ENCODE results near the gene VCP. TPM values are rescaled to one million over a fixed set of nuclear protein-coding genes. Genes with fewer than 3 reads are reported as not detected.
"Not testable (repeated sequence)": the region's sequence is repeated elsewhere in the genome, so short reads cannot be mapped to it uniquely, and the experiment has no call there.

Gene VCP
- polyA plus RNA-seq, 3 donors, result 270 to 279 (median 279) TPM

GRCh38 chr9:35027374-35027773, 45.1 kb downstream of the VCP start:
- no peak for DNase-seq (ENCODE audit: low read depth in 3 of 3, low spot score in 2 of 3)

- no peak for DNase-seq (ENCODE audit: low read depth in 3 of 3, low spot score in 2 of 3)
Measured at GRCh38 chr9:35026671-35027070, 45.8 kb downstream of the VCP start.

GRCh38 chr9:35023443-35023842, 49.0 kb downstream of the VCP start:
- not testable (repeated sequence) for DNase-seq (ENCODE audit: low read depth in 3 of 3, low spot score in 2 of 3)

- DNase-seq (ENCODE audit: low read depth in 3 of 3, low spot score in 2 of 3), result no peak
Measured at GRCh38 chr9:35014517-35014916, 57.9 kb downstream of the VCP start.

GRCh38 chr9:35010351-35010958, 62.0 kb downstream of the VCP start:
- no peak for DNase-seq (ENCODE audit: low read depth in 3 of 3, low spot score in 2 of 3)

Other genes starting within 250 kb of the VCP start
- gene PHF24, start 114.3 kb downstream of the VCP start, polyA plus RNA-seq (ENCODE audit: insufficient read length in 3 of 3), result under 1 TPM; 0.17 to 0.21 (median 0.19) TPM
- gene DNAJB5, start 82.9 kb downstream of the VCP start, polyA plus RNA-seq (ENCODE audit: insufficient read length in 3 of 3), result 10 to 100 TPM; 10.3 to 11.7 (median 10.8) TPM
- 10 to 100 TPM; 41.3 to 44.6 (median 42.1) TPM for gene FANCG, start 7.3 kb upstream of the VCP start, polyA plus RNA-seq (ENCODE audit: insufficient read length in 3 of 3)
- gene PIGO, start 24.0 kb upstream of the VCP start, polyA plus RNA-seq (ENCODE audit: insufficient read length in 3 of 3), result 10 to 100 TPM; 30.2 to 34.3 (median 30.4) TPM
- gene STOML2, start 30.5 kb upstream of the VCP start, polyA plus RNA-seq (ENCODE audit: insufficient read length in 3 of 3), result 100 to 1,000 TPM; 131 to 138 (median 136) TPM
- gene ATOSB, start 43.2 kb upstream of the VCP start, polyA plus RNA-seq (ENCODE audit: insufficient read length in 3 of 3), result 10 to 100 TPM; 11.8 to 12.3 (median 12.0) TPM
- gene UNC13B, start 89.4 kb upstream of the VCP start, polyA plus RNA-seq (ENCODE audit: insufficient read length in 3 of 3), result 10 to 100 TPM; 27.7 to 30.3 (median 28.6) TPM